ENCODE data around the gene HK1.
"Not testable (repeated sequence)": the region's sequence is repeated elsewhere in the genome, so short reads cannot be mapped to it uniquely, and the experiment has no call there.

Gene HK1

GRCh38 chr10:69315100-69315542 is 36.8 kb downstream of the HK1 start:
- DNase-seq, result no peak

GRCh38 chr10:69315610-69316312 is 37.5 kb downstream of the HK1 start:
- DNase-seq, result no peak

GRCh38 chr10:69316313-69317059 is 38.2 kb downstream of the HK1 start:
- no peak for DNase-seq

GRCh38 chr10:69317175-69317604 is 38.9 kb downstream of the HK1 start:
- DNase-seq, result no peak

- no peak for DNase-seq
Measured at GRCh38 chr10:69317626-69318105, 39.4 kb downstream of the HK1 start.

GRCh38 chr10:69318106-69318866 is 40.0 kb downstream of the HK1 start:
- peak; percentile 60 for DNase-seq

- no peak for DNase-seq
Measured at GRCh38 chr10:69318867-69319727, 40.8 kb downstream of the HK1 start.

- no peak for DNase-seq
Measured at GRCh38 chr10:69319841-69320316, 41.6 kb downstream of the HK1 start.

GRCh38 chr10:69320521-69320920 is 42.2 kb downstream of the HK1 start:
- no peak for DNase-seq

GRCh38 chr10:69321039-69321715 is 42.9 kb downstream of the HK1 start:
- DNase-seq, result no peak

- DNase-seq, result no peak
Measured at GRCh38 chr10:69321865-69322264, 43.6 kb downstream of the HK1 start.

GRCh38 chr10:69322346-69322745 is 44.0 kb downstream of the HK1 start:
- not testable (repeated sequence) for DNase-seq

GRCh38 chr10:69323622-69324021 is 45.3 kb downstream of the HK1 start:
- no peak for DNase-seq

GRCh38 chr10:69324583-69324982 is 46.3 kb downstream of the HK1 start:
- DNase-seq, result no peak

- DNase-seq, result peak; percentile 9
Measured at GRCh38 chr10:69325637-69326523, 47.6 kb downstream of the HK1 start.

- DNase-seq, result no peak
Measured at GRCh38 chr10:69326692-69327091, 48.4 kb downstream of the HK1 start.

GRCh38 chr10:69327463-69328379 is 49.4 kb downstream of the HK1 start:
- peak; percentile 41 for DNase-seq

GRCh38 chr10:69328380-69328735 is 50.1 kb downstream of the HK1 start:
- DNase-seq, result peak; percentile 41

- DNase-seq, result not testable (repeated sequence)
Measured at GRCh38 chr10:69328888-69329287, 50.6 kb downstream of the HK1 start.
